GM04504 (cell line): ENCODE data around the gene ANXA3.
A peak's percentile ranks its signal among the peaks of the same experiment; 100 is the strongest.

ENCODE experiments used
- DNase-seq: peaks from one replicate; pipeline ENCODE4 v3.0.0-alpha.2; 2012; ENCODE audit warnings: low read depth

Gene ANXA3

GRCh38 chr4:78645853-78646757, 94.5 kb downstream of the ANXA3 start:
- DNase-seq = peak; percentile 94

- no peak for DNase-seq
Observed at GRCh38 chr4:78647272-78647671, 95.7 kb downstream of the ANXA3 start.

DNA sequence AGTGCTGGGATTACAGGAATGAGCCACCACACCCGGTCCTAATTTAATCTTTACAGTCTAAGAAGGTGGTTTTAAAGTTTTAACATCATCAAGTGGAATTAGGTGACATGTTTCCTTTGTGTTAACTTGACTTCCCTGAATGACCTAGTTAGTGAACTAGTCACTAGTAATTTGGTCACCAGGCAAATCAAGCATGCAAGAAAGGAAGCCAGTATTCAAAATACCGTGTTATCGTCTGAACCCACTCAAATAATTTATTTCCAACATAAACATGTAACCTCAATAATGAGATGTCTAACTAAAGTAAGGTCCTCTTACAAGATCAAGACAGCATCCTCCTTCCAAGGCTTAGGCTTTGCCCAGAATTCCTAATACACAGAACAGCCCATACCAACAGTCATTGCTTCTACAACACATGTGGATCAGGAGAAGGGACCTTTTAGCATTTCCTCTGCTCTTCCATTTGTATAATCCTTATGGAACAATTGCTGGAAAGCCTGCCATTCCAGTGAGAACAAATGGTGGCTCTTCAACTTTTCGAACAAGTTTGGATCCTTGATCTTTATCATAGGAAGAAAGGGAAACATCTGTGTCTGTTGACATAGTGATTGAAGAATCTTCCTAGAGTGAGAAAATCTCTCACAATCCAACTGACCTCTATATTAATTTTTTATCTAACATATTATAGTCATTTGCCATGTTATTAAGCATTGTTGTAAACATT, 97.2 kb downstream of the ANXA3 start:
- no peak for DNase-seq

- DNase-seq = peak; percentile 87
Observed at GRCh38 chr4:78650106-78651024, 98.8 kb downstream of the ANXA3 start.

GRCh38 chr4:78651250-78651860, 99.8 kb downstream of the ANXA3 start:
- DNase-seq = no peak

GRCh38 chr4:78652282-78652876, 100.8 kb downstream of the ANXA3 start:
- no peak for DNase-seq

DNA sequence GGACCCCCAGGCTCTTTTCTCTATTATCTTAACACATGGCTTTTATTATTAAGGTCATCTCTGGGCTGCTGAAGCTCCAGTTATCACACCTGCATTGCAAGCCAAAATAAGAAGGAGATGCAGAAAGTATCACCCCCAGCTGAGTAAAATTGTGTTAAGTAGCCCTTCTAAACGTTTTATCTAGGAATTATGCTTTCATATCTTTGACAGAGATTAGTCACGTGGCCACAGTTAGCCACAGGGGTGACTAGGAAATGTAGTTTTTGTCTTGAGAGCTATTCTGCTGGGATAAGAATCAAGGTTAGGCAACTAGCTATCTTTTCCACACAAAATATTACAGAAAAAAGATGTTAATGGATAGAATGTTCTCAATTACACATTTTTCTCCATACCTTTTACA, 102.1 kb downstream of the ANXA3 start:
- no peak for DNase-seq

DNA sequence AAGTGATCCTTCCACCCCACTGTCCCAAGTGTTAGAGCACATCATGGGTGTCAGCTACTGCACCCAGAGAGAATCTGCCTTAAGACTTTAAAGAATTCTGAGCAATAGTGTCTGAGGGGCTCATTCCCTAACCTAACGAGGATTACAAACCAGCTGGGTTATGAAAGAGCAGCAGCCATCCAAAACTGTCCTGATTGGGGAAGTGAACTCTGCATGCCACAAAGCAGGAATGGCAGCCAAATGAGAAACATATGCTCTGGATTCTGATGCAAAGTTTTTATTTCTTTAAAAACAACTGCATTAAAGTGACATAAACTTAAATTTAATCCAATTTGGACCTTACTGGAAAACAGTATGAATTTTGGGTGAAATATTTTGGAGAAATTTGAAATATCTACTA, 103.2 kb downstream of the ANXA3 start:
- DNase-seq = peak; percentile 60

GRCh38 chr4:78656968-78657445, 105.4 kb downstream of the ANXA3 start:
- DNase-seq = no peak

DNA sequence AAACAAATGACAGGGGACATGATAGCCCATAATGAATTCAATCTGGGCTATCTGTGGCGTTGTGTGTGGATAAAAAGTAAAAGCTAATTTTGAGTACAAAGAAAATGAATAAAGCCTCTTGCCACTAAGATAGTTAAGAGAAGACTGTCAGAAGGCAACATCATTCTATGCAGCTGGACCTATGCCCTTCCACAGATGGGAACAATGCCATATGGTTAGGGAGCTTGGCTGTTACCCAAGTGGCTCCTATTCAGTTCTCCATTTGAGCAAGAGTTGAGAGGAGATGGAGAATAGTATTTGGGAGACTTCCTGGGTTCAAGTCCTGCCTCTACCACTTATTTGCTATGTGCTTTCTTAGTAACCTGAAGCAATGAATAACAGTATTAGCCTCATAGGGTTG, 107.7 kb downstream of the ANXA3 start:
- DNase-seq = no peak

DNA sequence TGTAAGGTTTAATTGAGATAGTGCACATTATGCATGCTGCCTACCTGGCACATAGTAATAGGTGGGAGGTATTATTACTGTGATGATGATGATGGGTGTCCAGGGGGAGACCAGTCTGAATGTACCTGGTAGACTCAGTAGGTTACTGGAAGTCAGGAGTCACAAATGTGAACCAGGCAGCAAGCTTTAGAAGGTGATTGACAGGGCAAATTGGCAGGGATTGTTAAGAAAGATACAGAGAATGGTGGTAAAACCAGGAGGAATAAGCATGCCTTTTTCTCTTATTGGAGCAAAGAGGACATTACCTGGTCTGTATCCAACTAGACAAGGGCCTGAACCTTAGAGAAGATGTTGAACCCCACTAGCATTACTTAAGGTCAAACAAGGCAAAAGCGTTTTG, 108.1 kb downstream of the ANXA3 start:
- DNase-seq = no peak
